Keratinocyte (primary cell): ENCODE results near the gene FUCA2.

Experiments
- EZH2 ChIP-seq: IDR thresholded peaks from one replicate; pipeline ENCODE4 v1.6.1; 2012; ENCODE audit warnings: inconsistent platforms, mild to moderate bottlenecking, low read length, moderate library complexity
- TF ChIP-seq, protein P1 (sequence below), 3 experiments: IDR thresholded peaks in 1 of 3; conservative IDR thresholded peaks in 1 of 3; optimal IDR thresholded peaks in 1 of 3; 2 replicates in 2 of 3; 3 replicates in 1 of 3; pipeline versions ENCODE3 to v1.5.1; 2011; ENCODE audit warnings: low read length in 3 of 3, mild to moderate bottlenecking in 3 of 3, moderate library complexity in 2 of 3, control low read depth in 1 of 3, inconsistent platforms in 1 of 3; ENCODE audit not compliant: insufficient read depth in 2 of 3; ENCODE audit errors: extremely low read depth in 1 of 3

DNA sequence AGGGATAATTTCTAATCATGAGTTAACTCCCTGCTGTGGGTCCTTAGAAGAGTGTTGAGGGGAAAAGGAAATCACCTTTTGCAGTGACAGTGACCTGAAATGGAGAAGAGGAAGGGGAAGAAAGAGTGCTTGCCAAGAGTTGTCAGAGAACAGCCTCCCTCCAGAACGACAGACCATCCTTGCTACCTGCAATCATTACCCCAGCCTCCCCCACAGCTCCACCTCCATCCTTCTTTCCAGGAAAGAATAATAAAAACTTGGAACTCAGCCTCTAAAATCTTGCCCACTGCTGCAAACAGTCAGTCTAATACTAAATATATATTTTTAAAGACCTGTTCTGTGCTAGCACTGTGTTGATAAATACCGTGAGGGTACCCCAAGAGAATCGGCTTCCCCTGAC is 28.7 kb upstream of the FUCA2 start:
- TF ChIP-seq, protein P1, sequence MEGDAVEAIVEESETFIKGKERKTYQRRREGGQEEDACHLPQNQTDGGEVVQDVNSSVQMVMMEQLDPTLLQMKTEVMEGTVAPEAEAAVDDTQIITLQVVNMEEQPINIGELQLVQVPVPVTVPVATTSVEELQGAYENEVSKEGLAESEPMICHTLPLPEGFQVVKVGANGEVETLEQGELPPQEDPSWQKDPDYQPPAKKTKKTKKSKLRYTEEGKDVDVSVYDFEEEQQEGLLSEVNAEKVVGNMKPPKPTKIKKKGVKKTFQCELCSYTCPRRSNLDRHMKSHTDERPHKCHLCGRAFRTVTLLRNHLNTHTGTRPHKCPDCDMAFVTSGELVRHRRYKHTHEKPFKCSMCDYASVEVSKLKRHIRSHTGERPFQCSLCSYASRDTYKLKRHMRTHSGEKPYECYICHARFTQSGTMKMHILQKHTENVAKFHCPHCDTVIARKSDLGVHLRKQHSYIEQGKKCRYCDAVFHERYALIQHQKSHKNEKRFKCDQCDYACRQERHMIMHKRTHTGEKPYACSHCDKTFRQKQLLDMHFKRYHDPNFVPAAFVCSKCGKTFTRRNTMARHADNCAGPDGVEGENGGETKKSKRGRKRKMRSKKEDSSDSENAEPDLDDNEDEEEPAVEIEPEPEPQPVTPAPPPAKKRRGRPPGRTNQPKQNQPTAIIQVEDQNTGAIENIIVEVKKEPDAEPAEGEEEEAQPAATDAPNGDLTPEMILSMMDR (optimal IDR thresholded peaks at IDR 0.05 in 1 of 3, IDR thresholded peaks at IDR 0.05 in 1 of 3, conservative IDR thresholded peaks at IDR 0.05 in 1 of 3; ENCODE audit: extremely low read depth in 1 of 3, insufficient read depth in 2 of 3, low read length in 3 of 3), result no peak
- TF ChIP-seq EZH2, result no peak
